ENCODE results near the gene SLC9A9. TPM values are rescaled to one million over a fixed set of nuclear protein-coding genes. Genes with fewer than 3 reads are reported as not detected.
"Not testable (repeated sequence)": the region's sequence is repeated elsewhere in the genome, so short reads cannot be mapped to it uniquely, and the experiment has no call there.

SLC9A9 gene
- polyA plus RNA-seq, 2 donors: 8.3 to 11.9 TPM

DNA sequence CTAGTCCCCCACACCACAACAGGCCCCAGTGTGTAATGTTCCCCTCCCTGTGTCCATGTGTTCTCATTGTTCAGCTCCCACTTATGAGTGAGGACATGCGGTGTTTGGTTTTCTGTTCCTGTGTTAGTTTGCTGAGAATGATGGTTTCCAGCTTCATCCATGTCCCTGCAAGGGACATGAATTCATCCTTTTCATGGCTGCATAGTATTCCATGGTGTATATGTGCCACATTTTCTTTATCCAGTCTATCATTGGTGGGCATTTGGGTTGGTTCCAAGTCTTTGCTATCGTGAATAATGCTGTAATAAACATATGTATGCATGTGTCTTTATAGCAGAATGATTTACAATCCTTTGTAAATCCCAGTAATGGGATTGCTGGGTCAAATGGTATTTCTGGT is 152.9 kb downstream of the SLC9A9 start:
- H3K27ac ChIP-seq (ENCODE audit: low read depth in 2 of 2, low read length in 1 of 2); H3K4me3 ChIP-seq (ENCODE audit: low read depth in 1 of 2, low read length in 2 of 2); H3K27me3 ChIP-seq (ENCODE audit: control insufficient read depth in 1 of 2, insufficient read depth in 2 of 2, low read length in 2 of 2); H3K36me3 ChIP-seq (ENCODE audit: control insufficient read depth in 2 of 2, insufficient read depth in 2 of 2, low read length in 1 of 2); H3K9me3 ChIP-seq (ENCODE audit: control insufficient read depth in 2 of 2, insufficient read depth in 1 of 2, low read depth in 1 of 2, low read length in 1 of 2); H3K4me1 ChIP-seq (ENCODE audit: control insufficient read depth in 2 of 2, insufficient read depth in 2 of 2, low read length in 1 of 2): not testable (repeated sequence)
- WGBS, 2 donors: 57 to 91% methylated on average over 2 of the region's 2 CpGs

DNA sequence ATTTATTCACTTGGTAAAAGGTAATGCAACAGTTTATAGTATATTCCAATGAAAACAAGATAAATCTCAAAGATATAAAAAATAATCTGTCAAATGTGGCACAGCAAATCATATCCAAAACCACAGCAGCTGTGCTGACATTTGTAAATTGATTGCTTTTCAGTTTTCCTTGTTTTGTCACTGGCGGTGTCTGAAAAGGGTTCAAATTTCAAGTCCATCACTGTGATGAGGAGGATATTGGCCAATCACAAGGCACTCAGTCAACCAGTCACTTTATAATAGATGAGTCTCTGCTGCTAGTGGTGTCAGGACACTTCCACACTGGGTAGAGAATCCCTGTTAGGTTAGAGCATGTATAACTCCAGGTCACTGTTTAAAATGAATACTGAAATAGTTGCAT is 154.8 kb downstream of the SLC9A9 start:
- Histone ChIP-seq H3K4me1 (ENCODE audit: control insufficient read depth in 2 of 2, insufficient read depth in 2 of 2, low read length in 1 of 2) (no peaks in the 10 kb centered on the region), H3K27me3 (ENCODE audit: control insufficient read depth in 1 of 2, insufficient read depth in 2 of 2, low read length in 2 of 2) (no peaks in the 10 kb centered on the region), H3K27ac (ENCODE audit: low read depth in 2 of 2, low read length in 1 of 2) (no peak overlapping the region), H3K36me3 (ENCODE audit: control insufficient read depth in 2 of 2, insufficient read depth in 2 of 2, low read length in 1 of 2) (no peaks in the 10 kb centered on the region), H3K9me3 (ENCODE audit: control insufficient read depth in 2 of 2, insufficient read depth in 1 of 2, low read depth in 1 of 2, low read length in 1 of 2) (no peaks in the 10 kb centered on the region), H3K4me3 (ENCODE audit: low read depth in 1 of 2, low read length in 2 of 2) (no peak overlapping the region)
- WGBS, 2 donors: 88 to 97% methylated on average over 1 of the region's 1 CpG

DNA sequence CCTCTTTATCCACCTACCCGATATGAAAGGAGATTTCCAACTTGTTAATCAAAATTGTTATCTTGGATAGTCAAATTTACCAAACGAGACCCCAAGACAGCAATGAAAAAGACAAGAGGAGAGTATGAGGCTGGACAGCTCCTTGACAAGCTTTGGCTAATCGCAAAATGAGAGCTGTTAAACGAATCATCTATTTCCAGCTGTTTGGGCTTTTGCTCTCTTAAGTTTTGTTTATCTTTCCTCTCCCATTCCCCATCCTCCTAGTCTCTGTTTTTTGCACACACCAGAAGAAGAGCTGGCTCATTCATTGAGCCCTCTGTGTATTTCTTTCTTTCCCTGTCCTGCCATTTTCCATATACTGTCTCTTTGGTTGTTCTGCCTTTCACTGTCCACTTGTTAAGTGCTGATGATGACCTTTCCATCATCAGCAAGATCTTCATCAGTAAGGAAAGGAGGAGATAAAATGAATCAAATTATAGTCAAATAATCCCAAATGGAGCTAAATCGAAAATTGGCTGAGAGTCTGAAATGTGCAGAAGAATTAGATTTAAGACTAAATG is 161.6 kb downstream of the SLC9A9 start:
- H3K27me3 ChIP-seq (ENCODE audit: control insufficient read depth in 1 of 2, insufficient read depth in 2 of 2, low read length in 2 of 2): no peaks in the 10 kb centered on the region
- no peak overlapping the region for H3K4me3 ChIP-seq (ENCODE audit: low read depth in 1 of 2, low read length in 2 of 2)
- WGBS, 2 donors: 65 to 70% methylated on average over 5 of the region's 5 CpGs
- H3K27ac ChIP-seq (ENCODE audit: low read depth in 2 of 2, low read length in 1 of 2): no peak overlapping the region
- no peaks in the 10 kb centered on the region for H3K36me3 ChIP-seq (ENCODE audit: control insufficient read depth in 2 of 2, insufficient read depth in 2 of 2, low read length in 1 of 2)
- H3K4me1 ChIP-seq (ENCODE audit: control insufficient read depth in 2 of 2, insufficient read depth in 2 of 2, low read length in 1 of 2): no peaks in the 10 kb centered on the region
- H3K9me3 ChIP-seq (ENCODE audit: control insufficient read depth in 2 of 2, insufficient read depth in 1 of 2, low read depth in 1 of 2, low read length in 1 of 2): no peaks in the 10 kb centered on the region

DNA sequence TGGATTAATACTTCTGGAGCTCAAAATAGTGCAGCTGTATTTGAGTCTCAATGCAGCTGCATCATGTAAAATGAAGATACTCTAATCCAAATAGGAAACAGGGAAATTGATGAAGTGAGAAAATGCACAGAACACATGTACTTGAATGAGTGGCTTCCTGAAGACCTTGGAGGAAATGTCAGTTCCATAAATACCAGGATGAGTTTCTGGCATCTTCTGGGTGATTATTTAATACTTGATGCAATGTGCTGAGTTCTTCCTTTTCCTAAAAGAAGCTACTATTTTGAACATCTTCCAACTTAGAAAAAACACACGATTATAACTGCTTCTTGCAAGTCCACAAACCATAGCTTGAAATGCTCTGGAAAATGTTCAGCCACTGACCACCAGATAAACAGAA is 162.8 kb downstream of the SLC9A9 start:
- Histone ChIP-seq H3K36me3 (ENCODE audit: control insufficient read depth in 2 of 2, insufficient read depth in 2 of 2, low read length in 1 of 2) (no peaks in the 10 kb centered on the region), H3K4me3 (ENCODE audit: low read depth in 1 of 2, low read length in 2 of 2) (no peak overlapping the region), H3K27me3 (ENCODE audit: control insufficient read depth in 1 of 2, insufficient read depth in 2 of 2, low read length in 2 of 2) (no peaks in the 10 kb centered on the region), H3K4me1 (ENCODE audit: control insufficient read depth in 2 of 2, insufficient read depth in 2 of 2, low read length in 1 of 2) (no peaks in the 10 kb centered on the region), H3K9me3 (ENCODE audit: control insufficient read depth in 2 of 2, insufficient read depth in 1 of 2, low read depth in 1 of 2, low read length in 1 of 2) (no peaks in the 10 kb centered on the region), H3K27ac (ENCODE audit: low read depth in 2 of 2, low read length in 1 of 2) (no peak overlapping the region)
- WGBS, 2 donors: 44 to 52% methylated on average over 1 of the region's 1 CpG

DNA sequence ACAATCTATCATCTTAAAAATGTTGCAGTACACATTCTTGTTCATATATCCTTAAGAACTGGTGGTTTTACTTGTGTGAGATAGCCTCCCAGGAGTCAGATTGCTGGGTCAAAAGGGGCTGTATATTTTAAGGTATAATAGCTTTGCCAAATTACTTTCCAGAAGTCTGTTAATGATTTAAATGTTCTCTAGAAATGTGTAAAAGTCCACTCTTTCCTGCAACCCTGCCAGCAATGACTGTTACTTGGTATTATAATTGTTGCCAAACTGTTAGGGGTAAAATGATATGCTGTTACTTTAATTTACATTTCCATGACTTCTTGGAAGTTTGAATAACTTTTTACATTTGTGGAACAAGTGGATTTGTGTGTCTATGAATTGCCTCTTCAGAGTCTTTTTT is 170.8 kb downstream of the SLC9A9 start:
- no peaks in the 10 kb centered on the region for H3K9me3 ChIP-seq (ENCODE audit: control insufficient read depth in 2 of 2, insufficient read depth in 1 of 2, low read depth in 1 of 2, low read length in 1 of 2)
- H3K4me3 ChIP-seq (ENCODE audit: low read depth in 1 of 2, low read length in 2 of 2): no peak overlapping the region
- H3K4me1 ChIP-seq (ENCODE audit: control insufficient read depth in 2 of 2, insufficient read depth in 2 of 2, low read length in 1 of 2): no peaks in the 10 kb centered on the region
- no peaks in the 10 kb centered on the region for H3K36me3 ChIP-seq (ENCODE audit: control insufficient read depth in 2 of 2, insufficient read depth in 2 of 2, low read length in 1 of 2)
- H3K27ac ChIP-seq (ENCODE audit: low read depth in 2 of 2, low read length in 1 of 2): no peak overlapping the region
- no peaks in the 10 kb centered on the region for H3K27me3 ChIP-seq (ENCODE audit: control insufficient read depth in 1 of 2, insufficient read depth in 2 of 2, low read length in 2 of 2)

DNA sequence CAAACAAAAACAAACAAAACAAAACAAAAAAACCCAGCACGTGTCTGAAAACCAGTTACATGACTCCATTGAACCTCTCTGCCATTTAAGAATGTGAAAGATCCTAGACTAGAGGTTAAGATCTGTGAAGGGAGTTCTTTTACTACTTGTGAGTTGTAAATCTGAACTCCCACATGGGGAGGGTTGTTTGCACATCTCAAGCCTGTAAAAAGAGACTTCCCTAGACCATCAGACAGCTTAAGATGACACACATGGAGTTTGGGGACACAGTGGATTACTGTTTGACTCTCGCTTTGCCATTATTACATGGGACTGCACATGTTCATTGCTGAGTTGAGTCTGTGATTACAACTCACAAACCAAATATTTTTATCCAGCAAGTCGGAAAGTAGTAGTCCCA is 171.5 kb downstream of the SLC9A9 start:
- Histone ChIP-seq H3K4me3 (ENCODE audit: low read depth in 1 of 2, low read length in 2 of 2) (no peak overlapping the region), H3K4me1 (ENCODE audit: control insufficient read depth in 2 of 2, insufficient read depth in 2 of 2, low read length in 1 of 2) (no peaks in the 10 kb centered on the region), H3K36me3 (ENCODE audit: control insufficient read depth in 2 of 2, insufficient read depth in 2 of 2, low read length in 1 of 2) (no peaks in the 10 kb centered on the region), H3K9me3 (ENCODE audit: control insufficient read depth in 2 of 2, insufficient read depth in 1 of 2, low read depth in 1 of 2, low read length in 1 of 2) (no peaks in the 10 kb centered on the region), H3K27ac (ENCODE audit: low read depth in 2 of 2, low read length in 1 of 2) (no peak overlapping the region), H3K27me3 (ENCODE audit: control insufficient read depth in 1 of 2, insufficient read depth in 2 of 2, low read length in 2 of 2) (no peaks in the 10 kb centered on the region)
- WGBS, 2 donors: 71 to 78% methylated on average over 3 of the region's 3 CpGs

DNA sequence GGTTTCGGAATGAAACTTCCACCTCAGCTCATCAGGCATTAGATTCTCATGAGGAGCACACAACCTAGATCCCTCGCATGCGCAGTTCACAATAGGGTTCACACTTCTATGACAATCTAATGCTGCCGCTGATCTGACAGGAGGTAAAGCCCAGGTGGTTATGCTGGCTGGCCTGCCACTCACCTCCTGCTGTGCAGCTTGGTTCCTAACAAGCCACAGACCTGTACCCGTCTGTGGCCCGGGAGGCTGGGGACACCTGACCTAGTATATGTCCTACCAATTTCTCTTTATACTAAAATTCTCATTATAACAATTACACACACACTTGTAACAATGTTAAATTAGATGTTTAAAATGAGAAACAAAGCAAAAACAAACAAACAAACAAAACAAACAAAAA is 172.2 kb downstream of the SLC9A9 start:
- Histone ChIP-seq H3K36me3 (ENCODE audit: control insufficient read depth in 2 of 2, insufficient read depth in 2 of 2, low read length in 1 of 2) (no peaks in the 10 kb centered on the region), H3K27me3 (ENCODE audit: control insufficient read depth in 1 of 2, insufficient read depth in 2 of 2, low read length in 2 of 2) (no peaks in the 10 kb centered on the region), H3K9me3 (ENCODE audit: control insufficient read depth in 2 of 2, insufficient read depth in 1 of 2, low read depth in 1 of 2, low read length in 1 of 2) (no peaks in the 10 kb centered on the region), H3K4me3 (ENCODE audit: low read depth in 1 of 2, low read length in 2 of 2) (no peak overlapping the region), H3K27ac (ENCODE audit: low read depth in 2 of 2, low read length in 1 of 2) (no peak overlapping the region), H3K4me1 (ENCODE audit: control insufficient read depth in 2 of 2, insufficient read depth in 2 of 2, low read length in 1 of 2) (no peaks in the 10 kb centered on the region)
- WGBS, 2 donors: 87 to 94% methylated on average over 6 of the region's 6 CpGs

DNA sequence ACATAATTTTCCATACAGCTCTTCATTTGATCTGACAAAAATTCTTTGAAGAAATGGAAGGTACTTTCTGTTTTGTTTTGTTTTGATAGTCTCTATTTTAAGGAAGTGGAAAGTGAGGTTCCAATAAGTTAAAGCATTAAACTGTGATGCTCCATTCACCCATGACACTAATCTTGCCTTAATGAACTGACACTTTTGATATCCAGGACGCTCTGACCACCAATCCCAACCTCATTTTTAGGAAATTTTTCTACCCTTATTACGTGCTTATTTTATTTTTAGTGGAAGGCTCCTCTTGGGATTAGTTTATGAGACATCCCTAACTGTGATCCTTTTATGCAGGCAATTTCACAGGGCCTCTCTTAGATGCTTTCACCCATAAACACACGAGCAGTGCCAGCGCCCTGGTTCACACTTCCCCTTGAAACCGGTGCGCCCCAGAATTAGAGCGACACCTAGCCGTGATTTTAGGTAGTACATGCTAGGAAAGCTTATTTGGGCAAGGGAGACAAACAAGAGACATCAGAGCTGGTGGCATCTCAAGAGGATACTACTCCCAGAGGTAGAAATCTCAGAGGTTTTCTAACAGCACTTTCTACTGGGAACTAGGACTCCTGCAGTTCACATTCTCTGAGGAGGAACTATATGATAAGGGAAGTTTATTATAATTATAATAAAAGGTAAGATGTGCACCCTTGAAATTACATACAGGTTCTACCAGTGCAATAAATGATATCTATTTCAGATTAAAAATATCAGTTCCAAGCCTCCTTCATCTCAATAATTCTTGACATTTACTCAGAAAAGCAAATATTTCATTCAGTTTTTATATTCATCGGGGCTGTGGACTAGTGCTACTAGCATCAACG is 173.9 kb downstream of the SLC9A9 start:
- Histone ChIP-seq H3K9me3 (ENCODE audit: control insufficient read depth in 2 of 2, insufficient read depth in 1 of 2, low read depth in 1 of 2, low read length in 1 of 2) (no peaks in the 10 kb centered on the region), H3K4me1 (ENCODE audit: control insufficient read depth in 2 of 2, insufficient read depth in 2 of 2, low read length in 1 of 2) (no peaks in the 10 kb centered on the region), H3K27me3 (ENCODE audit: control insufficient read depth in 1 of 2, insufficient read depth in 2 of 2, low read length in 2 of 2) (no peaks in the 10 kb centered on the region), H3K36me3 (ENCODE audit: control insufficient read depth in 2 of 2, insufficient read depth in 2 of 2, low read length in 1 of 2) (no peaks in the 10 kb centered on the region), H3K4me3 (ENCODE audit: low read depth in 1 of 2, low read length in 2 of 2) (no peak overlapping the region), H3K27ac (ENCODE audit: low read depth in 2 of 2, low read length in 1 of 2) (no peak overlapping the region)
- 32 to 35% methylated on average over 10 of the region's 10 CpGs for WGBS, 2 donors

DNA sequence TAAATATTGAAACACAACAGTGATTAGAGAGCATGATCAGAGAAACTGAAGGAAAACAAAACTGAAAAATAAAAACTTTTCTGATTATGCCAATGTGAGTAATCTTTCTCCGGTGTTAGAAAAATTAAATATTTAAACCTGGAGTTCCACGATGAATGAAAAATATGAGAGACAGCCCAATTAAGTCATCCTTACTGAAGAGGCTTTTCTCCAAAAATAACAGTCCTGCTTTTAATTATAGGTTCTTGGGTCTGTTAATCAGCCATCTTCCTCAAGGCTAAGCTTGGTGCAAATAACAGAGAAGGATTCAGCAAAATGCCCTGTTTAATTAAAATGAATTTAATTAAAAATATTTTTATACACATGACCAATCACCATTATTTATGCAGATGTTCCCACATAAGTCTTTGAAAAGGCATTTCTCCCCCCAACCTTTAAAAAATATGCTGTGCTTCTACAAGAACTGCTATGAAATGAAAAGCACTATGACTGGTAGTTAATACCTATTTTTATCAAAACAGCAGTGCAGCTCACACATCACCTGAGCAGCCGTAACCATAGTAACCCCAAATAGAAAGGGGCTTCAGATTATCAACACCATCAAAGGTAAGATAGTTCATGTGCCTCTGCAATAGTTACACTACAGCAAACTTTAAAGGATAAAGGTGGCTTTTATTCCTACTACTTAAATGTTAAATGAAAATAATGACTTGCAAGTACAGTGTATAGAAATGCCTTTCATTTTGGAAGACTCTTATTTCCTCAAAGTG is 175.7 kb downstream of the SLC9A9 start:
- Histone ChIP-seq H3K4me3 (ENCODE audit: low read depth in 1 of 2, low read length in 2 of 2) (no peak overlapping the region), H3K9me3 (ENCODE audit: control insufficient read depth in 2 of 2, insufficient read depth in 1 of 2, low read depth in 1 of 2, low read length in 1 of 2) (no peaks in the 10 kb centered on the region), H3K4me1 (ENCODE audit: control insufficient read depth in 2 of 2, insufficient read depth in 2 of 2, low read length in 1 of 2) (no peaks in the 10 kb centered on the region), H3K27me3 (ENCODE audit: control insufficient read depth in 1 of 2, insufficient read depth in 2 of 2, low read length in 2 of 2) (no peaks in the 10 kb centered on the region), H3K27ac (ENCODE audit: low read depth in 2 of 2, low read length in 1 of 2) (no peak overlapping the region), H3K36me3 (ENCODE audit: control insufficient read depth in 2 of 2, insufficient read depth in 2 of 2, low read length in 1 of 2) (no peaks in the 10 kb centered on the region)
- 83 to 93% methylated on average over 3 of the region's 3 CpGs for WGBS, 2 donors
